ENCODE measurements around the gene DCX. TPM values are rescaled to one million over a fixed set of nuclear protein-coding genes. Genes with fewer than 3 reads are reported as not detected.

The DCX gene
- total and polyA plus RNA-seq, 9 of the 15 experiments (the other 6 are each of a cell fraction or from before 2014, with no cell fraction given): not detected

- H3K4me1 ChIP-seq (replicated peaks in 1 of 2; ENCODE audit: control insufficient read depth in 2 of 2, insufficient read depth in 2 of 2, low read length in 2 of 2): no peaks in the 10 kb centered on the region
- H3K27me3 ChIP-seq (ENCODE audit: control insufficient read depth in 2 of 2, insufficient read depth in 2 of 2, low read length in 2 of 2): no peaks in the 10 kb centered on the region
- no peaks in the 10 kb centered on the region for H3K79me2 ChIP-seq (ENCODE audit: control insufficient read depth, insufficient read depth, low read length)
- no TSS peak for BruUV-seq (replicated peaks)
- intact Hi-C loops (cut with micrococcal nuclease) (no loop called here), in situ Hi-C loops (cut with MboI) (no loop called here)
- no peak for TF ChIP-seq SUPT5H (IDR thresholded peaks at IDR 0.05)
- no peak for TF ChIP-seq POU5F1 (IDR thresholded peaks at IDR 0.05; ENCODE audit: borderline replicate concordance, low read depth, low read length, partially characterized antibody)
- TF ChIP-seq, protein P1, sequence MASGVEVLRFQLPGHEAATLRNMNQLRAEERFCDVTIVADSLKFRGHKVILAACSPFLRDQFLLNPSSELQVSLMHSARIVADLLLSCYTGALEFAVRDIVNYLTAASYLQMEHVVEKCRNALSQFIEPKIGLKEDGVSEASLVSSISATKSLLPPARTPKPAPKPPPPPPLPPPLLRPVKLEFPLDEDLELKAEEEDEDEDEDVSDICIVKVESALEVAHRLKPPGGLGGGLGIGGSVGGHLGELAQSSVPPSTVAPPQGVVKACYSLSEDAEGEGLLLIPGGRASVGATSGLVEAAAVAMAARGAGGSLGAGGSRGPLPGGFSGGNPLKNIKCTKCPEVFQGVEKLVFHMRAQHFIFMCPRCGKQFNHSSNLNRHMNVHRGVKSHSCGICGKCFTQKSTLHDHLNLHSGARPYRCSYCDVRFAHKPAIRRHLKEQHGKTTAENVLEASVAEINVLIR (CRISPR knock-in tag; IDR thresholded peaks at IDR 0.05): no peak
- TF ChIP-seq SMARCC2 (IDR thresholded peaks at IDR 0.05; ENCODE audit: low read depth): no peak
- TF ChIP-seq TAF7 (tag; IDR thresholded peaks at IDR 0.05): no peak
- TF ChIP-seq CEBPB (tag; IDR thresholded peaks at IDR 0.05): no peak
- TF ChIP-seq ID3 (CRISPR knock-in tag; IDR thresholded peaks at IDR 0.05): no peak
- TF ChIP-seq ID3 (tag; IDR thresholded peaks at IDR 0.05): no peak
- no peak for TF ChIP-seq MTF1 (CRISPR knock-in tag; IDR thresholded peaks at IDR 0.05; ENCODE audit: borderline replicate concordance)
- H2AFZ ChIP-seq (ENCODE audit: low read depth, low read length): no peak overlapping the region
- no peaks in the 10 kb centered on the region for H3K9me3 ChIP-seq (replicated peaks; ENCODE audit: control insufficient read depth, insufficient read depth, low read depth, low read length)
- H3K4me3 ChIP-seq: no peak overlapping the region
- H3K9me1 ChIP-seq (ENCODE audit: control insufficient read depth, insufficient read depth, low read length): no peaks in the 10 kb centered on the region
- FAIRE-seq: no peak
- DNase-seq (ENCODE audit: extremely low read depth in 1 of 4, low spot score in 3 of 4): no peak
- H4K20me1 ChIP-seq (replicated peaks; ENCODE audit: control insufficient read depth, insufficient read depth, low read length): no peaks in the 10 kb centered on the region
- 0% methylated on average over 1 of the region's 3 CpGs for WGBS (ENCODE audit: insufficient coverage, low coverage, missing lambda C conversion rate)
- no peak overlapping the region for H3K27ac ChIP-seq (ENCODE audit: extremely low read depth, low read depth, low read length)
- ChIA-PET POLR2A (no interaction called here), CTCF (ENCODE audit: low intra/inter-chr PET ratio) (no interaction called here)
- no peak overlapping the region for H3K4me2 ChIP-seq (ENCODE audit: insufficient read depth, low read length)
- no peak overlapping the region for H3K9ac ChIP-seq (ENCODE audit: insufficient read depth in 1 of 2, low read depth in 2 of 2, low read length in 2 of 2)
- no peak for ATAC-seq
- H3K36me3 ChIP-seq (ENCODE audit: control insufficient read depth, insufficient read depth, low read length): no peaks in the 10 kb centered on the region
Measured at GRCh38 chrX:111288841-111289240, 123.2 kb downstream of the DCX start.

Data from K562 (cell line).